Panc1 (cell line): ENCODE measurements around the gene NOS1. TPM values are rescaled to one million over a fixed set of nuclear protein-coding genes. Genes with fewer than 3 reads are reported as not detected.

Experiments
- ATAC-seq: fragments of 200-7000 bp; cut with Tn5 transposase; 2 replicates; pipeline ENCODE4 v1.9.1; 2020; ENCODE audit warnings: mild to moderate bottlenecking, moderate library complexity
- BruUV-seq: library from RNA; stranded (reverse); fragments of 400-500 nt; replicated peaks from 2 replicates; lab custom pipeline; 2021; lab: Mats Ljungman, UMichigan
- CTCF ChIA-PET: fragments of 300-600 bp; sonication (Branson Sonifier 250); formaldehyde crosslinking; loops from one replicate; lab custom pipeline; 2022; ENCODE audit warnings: antibody characterized with exemption; lab: Charles Lee
- POLR2A ChIA-PET: fragments of 300-600 bp; sonication (Branson Sonifier 250); formaldehyde crosslinking; loops from one replicate; lab custom pipeline; 2022; ENCODE audit warnings: antibody characterized with exemption; lab: Charles Lee
- DNase-seq: peaks from one replicate; pipeline ENCODE4 v3.0.0-alpha.2; 2010; ENCODE audit warnings: low read depth, low spot score
- H3K27ac ChIP-seq: 2 replicates; pipeline ENCODE4 v1.5.1; 2011; ENCODE audit warnings: mild to moderate bottlenecking, low read length, inconsistent platforms
- H3K27me3 ChIP-seq: fragments of 200-500 bp; sonication (Bioruptor generic); 2 replicates; pipeline ENCODE4 v1.6.0; 2014; ENCODE audit warnings: low read length, inconsistent platforms; ENCODE audit not compliant: control insufficient read depth, insufficient read depth
- H3K36me3 ChIP-seq: fragments of 200-500 bp; sonication (Bioruptor generic); 2 replicates; pipeline ENCODE4 v1.5.1; 2014; ENCODE audit warnings: inconsistent platforms, mild to moderate bottlenecking, low read length, moderate library complexity; ENCODE audit not compliant: control insufficient read depth, insufficient read depth
- H3K4me1 ChIP-seq: 2 replicates; pipeline ENCODE4 v1.5.1; 2011; ENCODE audit warnings: inconsistent platforms, mild to moderate bottlenecking, low read length, moderate library complexity; ENCODE audit not compliant: control insufficient read depth, insufficient read depth
- H3K4me3 ChIP-seq, 2 experiments: 2 replicates each; pipeline ENCODE4 v1.5.1; 2011 to 2012; ENCODE audit warnings: low read depth in 2 of 2, low read length in 2 of 2, mild to moderate bottlenecking in 2 of 2, inconsistent platforms in 1 of 2, moderate library complexity in 1 of 2
- H3K9me3 ChIP-seq: fragments of 200-500 bp; sonication (Bioruptor generic); 2 replicates; pipeline ENCODE4 v1.5.1; 2014; ENCODE audit warnings: low read depth, mild to moderate bottlenecking, inconsistent platforms, low read length, moderate library complexity; ENCODE audit not compliant: control insufficient read depth, insufficient read depth
- SIN3A ChIP-seq: IDR thresholded peaks from 2 replicates; pipeline ENCODE4 v1.6.1; 2012; ENCODE audit warnings: low read depth, mild to moderate bottlenecking, low read length, moderate library complexity, borderline replicate concordance; ENCODE audit not compliant: insufficient read depth
- in situ Hi-C: cut with HindIII; loops from 2 replicates; pipeline ENCODE4 v1.10.0; 2016; ENCODE audit warnings: low sequenced_read_pairs, low pct_unique_long_range_greater_than_20kb
- intact Hi-C: fragments of 100-400 bp; cut with micrococcal nuclease; formaldehyde crosslinking; loops from one replicate; pipeline ENCODE4 v1.10.0; 2022; ENCODE audit not compliant: unreplicated experiment
- total RNA-seq: library from RNA; stranded (reverse); gene quantifications from one replicate; pipeline ENCODE4 v1.2.1, GENCODE V29; 2021; ENCODE audit not compliant: unreplicated experiment

The NOS1 gene
- total RNA-seq, 1 experiment from 2014 or later, result 0.03 TPM

DNA sequence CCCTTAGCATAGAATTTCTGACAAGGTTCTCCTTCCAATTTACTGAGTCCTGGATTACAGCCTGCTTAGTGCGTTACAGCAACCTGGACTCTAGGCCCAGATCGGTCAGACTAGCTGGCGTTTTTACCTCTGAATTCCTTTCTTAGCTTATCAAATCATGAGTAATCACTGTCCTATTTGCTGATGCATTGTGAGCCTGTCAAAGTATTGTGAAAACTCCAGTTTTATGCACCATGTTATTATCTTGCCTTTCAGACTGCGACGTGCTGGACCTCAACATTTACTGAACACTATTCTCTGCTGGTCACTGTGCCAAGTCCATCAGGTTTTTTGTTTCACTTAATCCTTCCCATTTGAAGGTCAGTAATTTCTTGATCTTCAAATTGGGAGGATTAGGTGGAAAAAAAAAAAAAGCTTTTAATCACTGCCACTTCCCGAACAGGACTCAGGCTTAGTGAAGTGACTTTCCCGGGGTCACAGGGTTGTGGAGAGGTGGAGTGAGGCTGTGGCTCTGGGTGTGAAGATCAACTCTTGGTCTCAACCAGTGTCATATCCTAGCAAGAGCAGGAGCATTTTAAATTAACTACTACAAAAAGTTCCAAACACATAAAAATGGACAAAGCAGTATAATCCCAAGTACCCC, 202.4 kb downstream of the NOS1 start:
- H3K36me3 ChIP-seq, result peaks cover 5% of the 10 kb centered on the region
- intact Hi-C loops, result no loop called here

More for the DNA sequence above, 202.4 kb downstream of the NOS1 start:
- Histone ChIP-seq H3K27me3 (no peaks in the 10 kb centered on the region), H3K9me3 (no peaks in the 10 kb centered on the region), H3K4me3 (no peak overlapping the region), H3K27ac (no peak overlapping the region), H3K4me1 (no peaks in the 10 kb centered on the region)
- in situ Hi-C loops, result no loop called here
- ChIA-PET CTCF (no interaction called here), POLR2A (no interaction called here)
- no peak for ATAC-seq
- TF ChIP-seq SIN3A, result no peak
- BruUV-seq, result no TSS peak
- DNase-seq, result no peak

Other genes starting within 250 kb of the NOS1 start
- gene FBXO21, start 171.2 kb downstream of the NOS1 start, total RNA-seq, result 37.8 TPM